Spleen (tissue), 11 donors: Measurements from ENCODE around the gene UNC119. TPM values are rescaled to one million over a fixed set of nuclear protein-coding genes. Genes with fewer than 3 reads are reported as not detected.

Experiments
- DNase-seq: peaks from one replicate; pipeline ENCODE4 v3.0.0-alpha.2; 2020
- H3K27ac ChIP-seq, 8 donors: fragments of 200-600 bp; sonication (generic) in 7 of 8; 1 replicate in 4 of 8; 2 replicates in 4 of 8; pipeline versions ENCODE4 v1.5.0 to v1.8.0; 2016 to 2021; ENCODE audit warnings: inconsistent platforms in 4 of 8, mild to moderate bottlenecking in 4 of 8, moderate library complexity in 1 of 8
- H3K27me3 ChIP-seq, 7 donors: fragments of 200-600 bp; sonication (generic) in 6 of 7; replicated peaks in 1 of 7; 1 replicate in 4 of 7; 2 replicates in 3 of 7; pipeline versions ENCODE4 v1.5.0 to v1.8.0; 2016 to 2021; ENCODE audit warnings: inconsistent platforms in 3 of 7, mild to moderate bottlenecking in 1 of 7
- H3K36me3 ChIP-seq, 6 donors: fragments of 200-600 bp; sonication (generic) in 5 of 6; 1 replicate in 4 of 6; 2 replicates in 2 of 6; pipeline versions ENCODE4 v1.5.0 to v1.8.0; 2016 to 2021; ENCODE audit warnings: inconsistent platforms in 2 of 6
- H3K4me1 ChIP-seq, 6 donors: fragments of 200-600 bp; sonication (generic) in 5 of 6; 1 replicate in 3 of 6; 2 replicates in 3 of 6; pipeline versions ENCODE4 v1.5.0 to v1.8.0; 2016 to 2021; ENCODE audit warnings: inconsistent platforms in 3 of 6
- H3K4me3 ChIP-seq, 8 donors: fragments of 200-600 bp; sonication (generic) in 7 of 8; 1 replicate in 4 of 8; 2 replicates in 4 of 8; pipeline versions ENCODE4 v1.5.0 to v1.8.0; 2016 to 2021; ENCODE audit warnings: inconsistent platforms in 4 of 8, mild to moderate bottlenecking in 4 of 8, moderate library complexity in 2 of 8
- H3K9me3 ChIP-seq, 8 donors: fragments of 200-600 bp; sonication (generic) in 7 of 8; 1 replicate in 4 of 8; 2 replicates in 4 of 8; pipeline versions ENCODE4 v1.5.0 to v1.8.0; 2016 to 2021; ENCODE audit warnings: inconsistent platforms in 4 of 8
- POLR2A ChIP-seq, 3 donors: fragments of 450-650 bp; IDR thresholded peaks; one replicate each; pipeline ENCODE4 v1.5.1; 2017; ENCODE audit warnings: antibody characterized with exemption in 3 of 3, mild to moderate bottlenecking in 1 of 3
- POLR2AphosphoS5 ChIP-seq, 3 donors: sonication (generic); formaldehyde crosslinking; IDR thresholded peaks; one replicate each; pipeline ENCODE4 v1.5.1; 2017; ENCODE audit warnings: antibody characterized with exemption in 3 of 3
- WGBS, 5 donors: extraction: QIAGEN DNeasy Blood & Tissue Kit in 3 of 5; methylation state at CpG; one replicate each; pipeline versions ENCODE4 v1.1.5 to v1.1.7; 2013 to 2018; 5-methylcytosine and 5-hydroxymethylcytosine counted together
- intact Hi-C: fragments of 100-400 bp; cut with DNase I; formaldehyde crosslinking; loops from one replicate; pipeline ENCODE4 v1.15.0; 2023; ENCODE audit warnings: low total_unique reads
- polyA plus RNA-seq, 3 donors: library from polyadenylated mRNA; stranded (reverse); fragments of 200-250 nt; gene quantifications; one replicate each; pipeline ENCODE4 v1.2.1, GENCODE V29; 2013
- total RNA-seq, 7 donors: library from RNA; depleted of rRNA in 3 of 7; stranded (reverse); fragments of >200 nt in 3 of 7; fragmentation: NEBNext Ultra II Directional in 4 of 7; extraction: Animal tissue kit (Norgen Biotek cat#: 25700) in 4 of 7; gene quantifications; one replicate each; pipeline versions ENCODE4 v1.1.0 to v1.2.1, GENCODE V29; 2016 to 2021
- TF ChIP-seq, protein P1 (sequence below), 11 experiments: fragments of 200-600 bp in 7 of 11; fragments of 450-650 bp in 4 of 11; sonication (generic) in 4 of 11; IDR thresholded peaks in 8 of 11; conservative IDR thresholded peaks in 3 of 11; 1 replicate in 7 of 11; 2 replicates in 4 of 11; pipeline versions ENCODE4 v1.4.0 to v1.8.0; 2016 to 2021; ENCODE audit warnings: antibody characterized with exemption in 11 of 11, inconsistent platforms in 4 of 11, mild to moderate bottlenecking in 1 of 11
- donor health status: healthy with polysubstance abuse.
- donor health status: DM: no; HTN: no; CAD: no; lungs with moderate emphysema.
- donor health status: DM: no; HTN: no; CAD: no.
- donor health status: Bipolar disorder and iron deficiency.
- donor health status: healthy.
- donor health status: DM: no; HTN: no; CAD: no.
- donor health status: DM: yes; HTN: yes; CAD: no.

The UNC119 gene
- total and polyA plus RNA-seq, 10 donors: 41.5 to 76.0 (median 62.4) TPM

DNA sequence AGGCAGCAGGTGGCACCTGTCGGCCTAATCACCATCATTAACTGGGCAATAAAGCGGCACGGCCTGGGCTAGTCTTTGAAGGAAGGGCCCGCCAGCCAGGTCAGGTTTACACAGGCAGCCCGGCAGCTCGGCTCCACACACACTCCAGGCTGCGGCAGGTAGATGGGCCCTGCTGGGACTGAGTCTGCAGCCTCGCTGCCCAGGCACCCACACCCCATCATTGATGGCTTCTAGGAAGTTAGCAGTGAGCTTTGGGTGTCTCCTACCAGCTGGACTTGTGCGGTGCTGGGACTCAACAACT is 53.1 kb downstream of the UNC119 start:
- intact Hi-C loops: no loop called here

DNA sequence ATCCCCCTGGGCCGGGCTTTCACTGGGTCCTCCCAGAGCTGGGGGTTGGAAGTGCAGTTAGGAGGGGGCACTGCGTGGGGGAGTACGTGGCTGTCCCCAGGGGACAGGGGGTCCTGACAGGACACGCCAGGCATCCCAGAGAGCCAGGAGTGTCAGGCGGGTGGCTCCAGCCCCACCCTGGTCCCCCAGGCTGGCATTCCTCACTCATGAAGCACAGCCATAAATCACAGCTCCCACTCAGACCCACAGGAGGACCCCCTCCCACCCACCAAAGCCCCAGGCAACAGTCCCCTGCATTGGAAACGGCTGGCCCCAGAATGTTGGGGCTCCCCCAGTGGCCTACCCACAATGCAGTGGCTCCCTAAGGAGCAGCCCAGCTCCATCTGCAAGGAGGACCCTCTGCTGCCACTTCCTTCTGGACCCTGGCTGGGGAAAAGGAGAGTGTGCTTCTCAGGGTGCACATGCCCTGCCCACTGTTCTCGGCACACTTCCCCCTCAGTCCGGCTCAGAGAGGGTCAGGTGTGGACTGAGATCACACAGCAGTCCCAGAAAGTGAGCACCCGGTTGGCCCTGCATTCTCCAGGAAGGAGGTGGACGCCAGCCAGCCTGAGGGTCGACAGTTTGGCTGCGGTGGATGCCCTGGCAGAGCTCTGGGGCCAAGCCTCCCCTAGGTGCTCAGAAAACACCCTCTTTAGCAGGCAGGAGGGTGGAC is 53.6 kb downstream of the UNC119 start:
- H3K27ac ChIP-seq: no peak overlapping the region
- peaks cover 0 to 24% (median 13%) of the 10 kb centered on the region in 6 donors for H3K4me1 ChIP-seq
- WGBS, 5 donors: 67 to 82% (median 76%) methylated on average over 7 to 12 of the region's 12 CpGs
- peaks cover 0 to 15% (median 0%) of the 10 kb centered on the region in 7 donors for H3K27me3 ChIP-seq
- no peaks in the 10 kb centered on the region for H3K36me3 ChIP-seq
- TF ChIP-seq POLR2A (IDR thresholded peaks at IDR 0.05) (no peak), POLR2AphosphoS5 (IDR thresholded peaks at IDR 0.05) (no peak)
- TF ChIP-seq, protein P1, sequence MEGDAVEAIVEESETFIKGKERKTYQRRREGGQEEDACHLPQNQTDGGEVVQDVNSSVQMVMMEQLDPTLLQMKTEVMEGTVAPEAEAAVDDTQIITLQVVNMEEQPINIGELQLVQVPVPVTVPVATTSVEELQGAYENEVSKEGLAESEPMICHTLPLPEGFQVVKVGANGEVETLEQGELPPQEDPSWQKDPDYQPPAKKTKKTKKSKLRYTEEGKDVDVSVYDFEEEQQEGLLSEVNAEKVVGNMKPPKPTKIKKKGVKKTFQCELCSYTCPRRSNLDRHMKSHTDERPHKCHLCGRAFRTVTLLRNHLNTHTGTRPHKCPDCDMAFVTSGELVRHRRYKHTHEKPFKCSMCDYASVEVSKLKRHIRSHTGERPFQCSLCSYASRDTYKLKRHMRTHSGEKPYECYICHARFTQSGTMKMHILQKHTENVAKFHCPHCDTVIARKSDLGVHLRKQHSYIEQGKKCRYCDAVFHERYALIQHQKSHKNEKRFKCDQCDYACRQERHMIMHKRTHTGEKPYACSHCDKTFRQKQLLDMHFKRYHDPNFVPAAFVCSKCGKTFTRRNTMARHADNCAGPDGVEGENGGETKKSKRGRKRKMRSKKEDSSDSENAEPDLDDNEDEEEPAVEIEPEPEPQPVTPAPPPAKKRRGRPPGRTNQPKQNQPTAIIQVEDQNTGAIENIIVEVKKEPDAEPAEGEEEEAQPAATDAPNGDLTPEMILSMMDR (IDR thresholded peaks at IDR 0.05 in 8 of 11, conservative IDR thresholded peaks at IDR 0.05 in 3 of 11): no peak
- H3K4me3 ChIP-seq: no peak overlapping the region
- no peaks in the 10 kb centered on the region for H3K9me3 ChIP-seq
- no peak for DNase-seq
- intact Hi-C loops: no loop called here

More for the DNA sequence above, 53.1 kb downstream of the UNC119 start:
- Histone ChIP-seq H3K36me3 (no peaks in the 10 kb centered on the region), H3K27ac (no peak overlapping the region), H3K4me3 (no peak overlapping the region), H3K9me3 (no peaks in the 10 kb centered on the region), H3K4me1 (peaks cover 0 to 24% (median 13%) of the 10 kb centered on the region in 6 donors), H3K27me3 (peaks cover 0 to 9% (median 0%) of the 10 kb centered on the region in 7 donors)
- WGBS, 5 donors: 90 to 95% (median 92%) methylated on average over 2 to 9 of the region's 9 CpGs
- no peak for TF ChIP-seq POLR2AphosphoS5 (IDR thresholded peaks at IDR 0.05)
- TF ChIP-seq, protein P1 (IDR thresholded peaks at IDR 0.05 in 8 of 11, conservative IDR thresholded peaks at IDR 0.05 in 3 of 11): no peak
- no peak for TF ChIP-seq POLR2A (IDR thresholded peaks at IDR 0.05)
- no peak for DNase-seq

DNA sequence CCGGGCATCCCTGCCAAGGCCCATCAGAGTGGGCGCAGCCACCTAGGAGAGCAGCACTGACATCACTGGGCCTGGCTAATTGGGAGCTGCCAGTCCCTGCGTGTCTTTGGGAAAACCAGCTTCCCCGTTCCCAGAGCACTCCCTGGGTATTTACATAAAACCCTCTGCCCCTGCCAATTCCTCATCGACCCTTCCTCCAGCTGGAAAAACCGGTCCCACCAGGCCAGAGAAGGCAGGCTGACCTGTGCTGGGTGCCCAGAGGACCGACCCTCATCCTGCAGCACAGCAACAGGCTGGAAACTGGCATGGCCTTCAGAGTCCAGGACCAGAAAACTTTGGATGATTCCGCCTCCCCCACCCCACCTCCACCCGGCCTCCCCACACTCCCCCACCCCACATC is 54.5 kb downstream of the UNC119 start:
- WGBS, 5 donors: 61 to 77% (median 68%) methylated on average over 9 of the region's 9 CpGs
- intact Hi-C loops: no loop called here
- TF ChIP-seq, protein P1 (IDR thresholded peaks at IDR 0.05 in 8 of 11, conservative IDR thresholded peaks at IDR 0.05 in 3 of 11): no peak
- TF ChIP-seq POLR2AphosphoS5 (IDR thresholded peaks at IDR 0.05) (no peak), POLR2A (IDR thresholded peaks at IDR 0.05) (no peak)
- H3K4me1 ChIP-seq: peaks cover 0 to 27% (median 13%) of the 10 kb centered on the region in 6 donors
- no peak overlapping the region for H3K4me3 ChIP-seq
- H3K27ac ChIP-seq: no peak overlapping the region
- no peak for DNase-seq
- no peaks in the 10 kb centered on the region for H3K36me3 ChIP-seq
- H3K27me3 ChIP-seq: peaks cover 0 to 19% (median 0%) of the 10 kb centered on the region in 7 donors
- H3K9me3 ChIP-seq: no peaks in the 10 kb centered on the region

Other genes with a start within 250 kb of the UNC119 start
- 1 to 10 TPM; 3.1 to 7.3 (median 5.8) TPM for gene TMEM97, start 233.4 kb downstream of the UNC119 start, total RNA-seq
- gene TMEM97, start 233.4 kb downstream of the UNC119 start, polyA plus RNA-seq: 1 to 10 TPM; 1.5 to 3.2 (median 2.0) TPM
- 10 to 100 TPM; 28.4 to 52.2 (median 31.1) TPM for gene IFT20, start 217.2 kb downstream of the UNC119 start, total RNA-seq
- 10 to 100 TPM; 46.8 to 52.8 (median 52.1) TPM for gene IFT20, start 217.2 kb downstream of the UNC119 start, polyA plus RNA-seq
- 100 to 1,000 TPM in 4 of 7 donors, 10 to 100 TPM in 3; 83.8 to 154 (median 108) TPM for gene TNFAIP1, start 216.9 kb downstream of the UNC119 start, total RNA-seq
- 10 to 100 TPM; 15.2 to 34.2 (median 16.3) TPM for gene TNFAIP1, start 216.9 kb downstream of the UNC119 start, polyA plus RNA-seq
- 10 to 100 TPM; 45.6 to 62.6 (median 49.0) TPM for gene POLDIP2, start 195.1 kb downstream of the UNC119 start, total RNA-seq
- gene POLDIP2, start 195.1 kb downstream of the UNC119 start, polyA plus RNA-seq: 10 to 100 TPM; 27.8 to 47.1 (median 38.7) TPM
- gene SEBOX, start 187.4 kb downstream of the UNC119 start, total RNA-seq: not detected
- not detected for gene SEBOX, start 187.4 kb downstream of the UNC119 start, polyA plus RNA-seq
- gene VTN, start 182.3 kb downstream of the UNC119 start, total RNA-seq: 1 to 10 TPM in 4 of 7 donors, under 1 TPM in 3; 0.84 to 4.0 (median 1.7) TPM
- gene VTN, start 182.3 kb downstream of the UNC119 start, polyA plus RNA-seq: 1 to 10 TPM; 1.2 to 1.8 (median 1.4) TPM
- gene SARM1, start 180.9 kb downstream of the UNC119 start, total RNA-seq: 10 to 100 TPM; 25.9 to 48.7 (median 39.9) TPM
- 10 to 100 TPM in 1 of 3 donors, 1 to 10 TPM in 2; 4.7 to 17.1 (median 6.3) TPM for gene SARM1, start 180.9 kb downstream of the UNC119 start, polyA plus RNA-seq
- 10 to 100 TPM; 18.9 to 28.9 (median 24.6) TPM for gene SLC46A1, start 146.4 kb downstream of the UNC119 start, total RNA-seq
- 1 to 10 TPM; 2.1 to 4.8 (median 2.3) TPM for gene SLC46A1, start 146.4 kb downstream of the UNC119 start, polyA plus RNA-seq
- gene SLC13A2, start 79.0 kb downstream of the UNC119 start, total RNA-seq: not detected
- gene SLC13A2, start 79.0 kb downstream of the UNC119 start, polyA plus RNA-seq: under 1 TPM in 1 of 3 donors, not detected in 2; 0.03 TPM
- gene FOXN1, start 46.3 kb downstream of the UNC119 start, total RNA-seq: not detected
- not detected for gene FOXN1, start 46.3 kb downstream of the UNC119 start, polyA plus RNA-seq
- gene PIGS, start 18.9 kb upstream of the UNC119 start, total RNA-seq: 10 to 100 TPM; 43.7 to 77.6 (median 56.4) TPM
- 10 to 100 TPM; 13.3 to 21.4 (median 17.6) TPM for gene PIGS, start 18.9 kb upstream of the UNC119 start, polyA plus RNA-seq
- 10 to 100 TPM; 18.1 to 64.4 (median 40.3) TPM for gene ALDOC, start 24.3 kb upstream of the UNC119 start, total RNA-seq
- 10 to 100 TPM; 16.9 to 24.8 (median 19.1) TPM for gene ALDOC, start 24.3 kb upstream of the UNC119 start, polyA plus RNA-seq
- gene SPAG5, start 46.4 kb upstream of the UNC119 start, total RNA-seq: 10 to 100 TPM in 5 of 7 donors, 1 to 10 TPM in 2; 6.2 to 19.7 (median 14.3) TPM
- gene SPAG5, start 46.4 kb upstream of the UNC119 start, polyA plus RNA-seq: 10 to 100 TPM in 2 of 3 donors, 1 to 10 TPM in 1; 9.6 to 18.0 (median 14.9) TPM
- 10 to 100 TPM; 11.6 to 30.9 (median 19.3) TPM for gene RSKR, start 61.6 kb upstream of the UNC119 start, total RNA-seq
- 1 to 10 TPM; 2.1 to 4.5 (median 2.8) TPM for gene RSKR, start 61.6 kb upstream of the UNC119 start, polyA plus RNA-seq
- gene BLTP2, start 92.5 kb upstream of the UNC119 start, total RNA-seq: 100 to 1,000 TPM; 143 to 193 (median 149) TPM
- gene BLTP2, start 92.5 kb upstream of the UNC119 start, polyA plus RNA-seq: 10 to 100 TPM; 11.8 to 25.2 (median 14.6) TPM
- 10 to 100 TPM; 43.1 to 54.5 (median 48.7) TPM for gene SDF2, start 109.3 kb upstream of the UNC119 start, total RNA-seq
- gene SDF2, start 109.3 kb upstream of the UNC119 start, polyA plus RNA-seq: 10 to 100 TPM; 28.7 to 38.3 (median 35.2) TPM
- gene SUPT6H, start 109.6 kb upstream of the UNC119 start, total RNA-seq: 10 to 100 TPM; 68.5 to 91.2 (median 78.7) TPM
- 10 to 100 TPM; 11.6 to 29.7 (median 24.0) TPM for gene SUPT6H, start 109.6 kb upstream of the UNC119 start, polyA plus RNA-seq
- gene PROCA1, start 159.3 kb upstream of the UNC119 start, total RNA-seq: 1 to 10 TPM; 4.3 to 8.5 (median 6.6) TPM
- 10 to 100 TPM in 2 of 3 donors, 1 to 10 TPM in 1; 6.0 to 14.5 (median 12.8) TPM for gene PROCA1, start 159.3 kb upstream of the UNC119 start, polyA plus RNA-seq
- gene RAB34, start 165.2 kb upstream of the UNC119 start, total RNA-seq: 100 to 1,000 TPM in 1 of 7 donors, 10 to 100 TPM in 6; 31.4 to 111 (median 49.4) TPM
- 10 to 100 TPM; 45.6 to 59.5 (median 56.6) TPM for gene RAB34, start 165.2 kb upstream of the UNC119 start, polyA plus RNA-seq
- gene RPL23A, start 167.4 kb upstream of the UNC119 start, total RNA-seq: 1,000 to 10,000 TPM in 4 of 7 donors, 100 to 1,000 TPM in 3; 571 to 2,010 (median 1,472) TPM
- 1,000 to 10,000 TPM; 2,562 to 3,144 (median 3,044) TPM for gene RPL23A, start 167.4 kb upstream of the UNC119 start, polyA plus RNA-seq
- gene TLCD1, start 173.6 kb upstream of the UNC119 start, total RNA-seq: 1 to 10 TPM in 5 of 7 donors, under 1 TPM in 1, not detected in 1; 0.97 to 2.6 (median 2.0) TPM
- gene TLCD1, start 173.6 kb upstream of the UNC119 start, polyA plus RNA-seq: 1 to 10 TPM; 2.3 to 3.5 (median 2.4) TPM
- gene NEK8, start 176.2 kb upstream of the UNC119 start, total RNA-seq: 10 to 100 TPM in 6 of 7 donors, 1 to 10 TPM in 1; 8.9 to 17.6 (median 12.8) TPM
- gene NEK8, start 176.2 kb upstream of the UNC119 start, polyA plus RNA-seq: 10 to 100 TPM in 1 of 3 donors, 1 to 10 TPM in 2; 7.3 to 14.3 (median 7.7) TPM
- 10 to 100 TPM; 19.8 to 75.5 (median 32.7) TPM for gene TRAF4, start 191.4 kb upstream of the UNC119 start, total RNA-seq
- 10 to 100 TPM; 24.8 to 38.1 (median 35.6) TPM for gene TRAF4, start 191.4 kb upstream of the UNC119 start, polyA plus RNA-seq